GM18502 (cell line): Measurements from ENCODE around the gene TBC1D1.
A peak's percentile ranks its signal among the peaks of the same experiment; 100 is the strongest.

Source experiments
- ATAC-seq: cut with Tn5 transposase; IDR thresholded peaks from one replicate; pipeline ENCODE4 v1.9.1; 2021; ENCODE audit warnings: mild to moderate bottlenecking; ENCODE audit not compliant: unreplicated experiment, poor library complexity

Gene TBC1D1

DNA sequence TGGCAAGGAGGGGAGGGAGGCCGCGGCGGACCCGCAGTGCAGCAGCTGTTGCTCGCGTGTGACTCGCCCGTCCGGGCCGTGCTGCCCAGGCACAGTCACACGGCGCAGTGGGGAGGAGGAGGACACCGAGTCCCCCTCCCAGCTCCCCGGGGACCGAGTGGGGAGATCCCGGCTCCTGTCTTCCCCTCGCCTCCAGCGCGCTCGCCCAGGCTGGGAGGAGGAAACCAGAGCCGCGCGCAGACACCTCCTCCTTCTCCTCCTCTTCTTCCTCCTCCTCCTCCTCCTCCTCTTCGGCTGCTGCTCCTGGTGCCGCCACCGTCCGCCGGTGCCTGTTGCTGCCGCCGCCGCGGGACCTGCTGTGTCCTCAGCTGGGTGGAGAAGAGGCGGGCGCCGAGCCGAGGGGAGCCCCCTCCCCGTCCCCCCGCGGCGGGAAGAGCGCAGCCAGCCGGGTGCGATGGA is at the start of gene TBC1D1:
TSS of gene TBC1D1 (plus strand) at position 284 of the 459 bp plus-strand sequence. CDS start 11,012 bp downstream, outside the sequence.
- ATAC-seq: peak; percentile 26

GRCh38 chr4:37844204-37844603 is 46.7 kb upstream of the TBC1D1 start:
- ATAC-seq: no peak

DNA sequence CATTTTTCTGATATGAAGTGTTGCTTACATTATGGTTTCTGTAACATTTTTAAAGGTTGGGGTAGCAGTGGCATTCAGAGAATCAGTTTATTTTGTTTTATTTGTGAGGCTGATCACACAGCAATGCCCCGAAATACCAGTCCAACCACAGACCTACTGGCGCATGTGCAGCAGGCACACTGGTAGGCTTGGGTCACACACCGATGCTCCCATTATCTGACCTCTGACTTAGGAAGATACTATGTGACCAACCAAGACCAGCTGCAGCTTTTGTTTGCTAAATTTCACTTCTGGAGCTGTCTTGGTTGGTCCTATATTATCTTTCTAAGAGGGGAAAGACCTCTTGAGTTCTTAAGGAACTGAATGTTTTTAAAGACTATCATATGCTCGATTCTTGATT is 45.7 kb upstream of the TBC1D1 start:
- ATAC-seq: no peak

- ATAC-seq: no peak
Measured at GRCh38 chr4:37847311-37847884, 43.5 kb upstream of the TBC1D1 start.

DNA sequence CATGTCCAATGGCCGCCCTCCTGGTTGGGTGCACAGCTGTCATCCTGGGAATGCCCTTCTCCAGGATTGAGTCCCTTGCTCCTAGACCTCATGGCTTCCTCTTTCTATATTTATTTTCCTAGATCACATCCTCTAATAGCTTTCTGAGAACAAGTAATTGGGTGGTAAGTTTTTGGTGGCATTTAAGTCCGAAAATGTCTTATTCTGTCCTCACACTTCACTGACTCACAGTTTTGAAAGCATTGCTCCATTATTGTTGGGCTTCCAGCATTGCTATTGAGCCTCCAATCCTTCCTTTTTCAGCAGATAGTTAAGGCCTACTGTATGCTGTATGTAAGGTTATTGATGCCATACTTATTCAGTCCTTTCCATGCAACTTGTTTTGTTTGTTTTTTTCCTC is 38.5 kb upstream of the TBC1D1 start:
- no peak for ATAC-seq

- ATAC-seq: no peak
Measured at GRCh38 chr4:37858112-37858511, 32.8 kb upstream of the TBC1D1 start.

DNA sequence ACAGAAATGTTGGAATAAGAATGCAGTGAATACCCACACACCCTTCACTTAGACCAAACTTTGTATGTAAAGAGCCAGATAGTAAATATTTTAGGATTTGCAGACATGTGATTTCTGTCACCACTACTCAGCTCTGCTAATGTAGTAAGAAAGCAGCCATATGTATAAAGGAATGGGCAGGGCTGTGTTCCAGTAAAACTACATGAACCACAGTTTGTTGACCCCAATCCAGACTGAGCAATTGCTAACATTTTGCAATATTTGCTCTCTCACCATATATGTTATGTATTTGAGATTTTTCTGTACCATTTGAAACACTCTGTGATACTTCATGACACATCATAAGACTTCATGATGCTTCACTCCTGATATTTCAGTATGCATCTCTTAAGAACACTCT is 32.0 kb upstream of the TBC1D1 start:
- no peak for ATAC-seq

DNA sequence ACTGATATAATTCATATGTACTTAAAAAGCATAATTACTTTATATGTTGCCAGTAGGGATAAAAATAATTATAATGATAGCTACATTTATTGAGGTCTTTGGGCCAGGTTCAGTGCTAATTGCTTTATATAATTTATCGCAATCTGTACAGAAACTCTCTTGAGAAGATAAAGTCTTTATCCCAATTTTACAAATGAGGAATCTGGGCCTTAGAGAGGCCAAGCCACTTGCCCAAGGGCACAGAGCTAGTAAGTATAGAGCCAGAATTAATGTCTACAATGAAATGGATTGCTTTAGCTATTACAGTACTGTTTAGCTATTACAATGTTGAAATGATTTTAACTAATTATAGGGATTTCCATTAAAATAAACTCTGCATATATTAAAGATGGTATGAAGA is 30.6 kb upstream of the TBC1D1 start:
- ATAC-seq: no peak

GRCh38 chr4:37862961-37863360 is 27.9 kb upstream of the TBC1D1 start:
- no peak for ATAC-seq

GRCh38 chr4:37864786-37865185 is 26.1 kb upstream of the TBC1D1 start:
- no peak for ATAC-seq

DNA sequence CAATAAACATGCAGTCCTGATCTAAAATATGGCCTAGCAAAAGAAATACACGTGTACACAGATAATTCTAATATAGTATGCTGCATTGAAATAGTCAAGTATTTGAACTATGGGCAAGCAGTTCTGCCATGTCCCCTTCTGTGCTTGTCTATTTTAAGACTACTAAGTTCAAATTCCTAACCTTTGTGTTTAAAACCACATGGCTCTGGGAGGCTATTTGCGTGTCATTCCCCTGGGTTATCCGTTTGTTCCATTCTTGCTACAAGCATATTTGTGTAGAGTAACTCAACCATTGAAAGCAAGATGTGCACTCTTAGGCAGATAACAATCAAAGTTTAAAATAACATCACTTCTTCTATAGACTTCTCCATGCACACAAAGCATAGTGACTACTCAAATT is 25.4 kb upstream of the TBC1D1 start:
- no peak for ATAC-seq

DNA sequence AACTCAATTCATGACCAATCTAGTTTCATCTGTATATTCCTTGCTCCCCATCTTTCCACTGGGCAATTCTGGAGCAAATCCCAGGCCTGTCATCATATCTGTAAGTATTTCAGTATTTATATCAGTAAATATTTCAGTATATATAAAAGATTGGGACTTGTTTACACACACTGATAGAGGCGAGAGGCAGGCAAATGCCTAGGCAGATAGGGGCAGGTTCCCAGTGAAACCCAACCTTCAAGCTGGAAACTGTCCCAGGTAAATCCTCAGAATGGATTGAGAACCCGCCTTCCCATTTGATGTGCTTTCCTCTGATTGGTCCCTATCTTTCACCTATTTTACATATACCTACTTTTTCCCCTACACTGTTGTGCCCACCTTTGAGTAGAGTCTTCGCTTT is 23.8 kb upstream of the TBC1D1 start:
- ATAC-seq: no peak

DNA sequence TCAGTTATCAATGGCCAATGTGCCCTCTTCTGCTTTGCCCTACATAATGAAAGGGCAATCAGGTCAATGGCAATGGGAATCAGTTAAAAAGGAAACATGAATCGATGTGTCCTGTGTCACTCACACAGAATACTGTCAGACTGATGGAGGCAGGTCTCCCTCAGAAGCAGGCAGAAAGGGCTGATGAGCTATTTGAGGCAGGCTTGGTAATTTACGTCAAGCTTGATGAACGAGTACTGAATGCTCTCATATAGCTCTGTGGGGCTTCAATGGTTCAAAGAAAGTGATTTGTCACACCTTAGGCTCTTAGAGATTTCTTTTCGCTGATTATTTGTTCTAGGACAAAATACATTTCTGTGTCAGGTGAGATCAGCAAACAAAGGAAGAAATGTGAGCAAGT is 22.6 kb upstream of the TBC1D1 start:
- ATAC-seq: no peak

DNA sequence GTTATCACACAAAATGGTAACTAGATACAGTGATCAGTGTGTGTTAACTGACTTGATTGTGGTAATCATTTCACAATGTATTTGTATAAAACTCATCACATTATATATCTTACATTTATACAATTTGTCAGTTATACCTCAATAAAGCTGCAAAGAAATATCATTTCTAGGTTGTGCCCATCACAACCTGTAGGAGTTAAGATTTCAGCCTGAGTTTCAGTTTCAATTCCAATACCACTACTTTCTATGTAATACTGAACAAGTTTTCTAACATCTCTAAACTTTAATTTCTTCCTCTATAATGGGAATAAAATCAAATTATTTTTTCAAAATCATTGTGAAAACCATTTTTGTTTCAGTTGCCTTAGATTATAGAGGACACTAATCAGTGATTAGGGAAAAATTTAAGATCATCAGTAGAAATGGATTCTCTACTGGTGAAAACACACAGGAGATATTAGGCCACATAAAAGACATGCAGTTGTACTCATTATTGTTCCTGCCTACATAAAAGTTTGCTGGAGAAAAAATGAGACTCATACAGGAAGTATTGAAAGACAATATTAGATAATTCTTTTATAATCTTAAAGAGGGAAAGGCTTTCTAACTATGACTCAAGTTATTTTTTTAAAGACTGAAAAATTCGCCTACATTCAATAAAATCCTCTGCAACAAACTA is 18.4 kb upstream of the TBC1D1 start:
- ATAC-seq: peak; percentile 70

- ATAC-seq: no peak
Measured at GRCh38 chr4:37873386-37873785, 17.5 kb upstream of the TBC1D1 start.

DNA sequence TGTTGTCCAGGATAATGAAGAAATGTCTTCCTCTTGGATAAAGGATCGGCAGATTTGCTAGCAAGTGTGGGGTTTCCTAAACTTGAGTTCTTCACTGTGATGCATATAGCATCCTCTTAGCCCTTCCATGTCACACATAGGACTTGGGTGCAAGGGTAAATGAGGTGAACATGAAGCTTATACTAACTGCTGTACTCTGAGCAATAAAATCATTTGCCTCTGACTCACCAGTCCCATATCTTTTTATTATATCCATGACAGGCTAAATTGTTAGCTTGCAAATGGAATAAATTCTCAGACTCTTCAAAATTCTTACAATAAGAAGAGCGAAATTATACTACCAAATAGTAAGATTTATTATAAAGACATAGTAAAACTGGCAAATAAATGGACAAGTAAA is 14.7 kb upstream of the TBC1D1 start:
- no peak for ATAC-seq

DNA sequence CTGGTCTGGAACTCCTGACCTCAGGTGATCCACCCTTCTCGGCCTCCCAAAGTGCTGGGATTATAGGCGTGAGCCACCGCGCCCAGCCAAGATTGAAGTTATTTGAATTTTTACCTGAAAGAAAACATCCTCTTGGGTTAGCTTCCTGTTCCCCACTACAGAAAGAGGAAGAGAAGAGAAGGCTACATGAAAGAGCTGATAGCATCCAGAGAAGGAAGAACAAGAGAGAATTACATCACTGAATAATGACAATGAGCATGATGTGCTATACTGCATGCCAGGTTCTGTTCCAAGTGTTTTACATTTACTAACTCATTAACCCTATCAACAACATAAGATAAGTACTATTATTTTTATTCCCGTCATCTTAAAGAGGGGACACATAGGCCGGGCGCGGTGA is 11.5 kb upstream of the TBC1D1 start:
- ATAC-seq: no peak

DNA sequence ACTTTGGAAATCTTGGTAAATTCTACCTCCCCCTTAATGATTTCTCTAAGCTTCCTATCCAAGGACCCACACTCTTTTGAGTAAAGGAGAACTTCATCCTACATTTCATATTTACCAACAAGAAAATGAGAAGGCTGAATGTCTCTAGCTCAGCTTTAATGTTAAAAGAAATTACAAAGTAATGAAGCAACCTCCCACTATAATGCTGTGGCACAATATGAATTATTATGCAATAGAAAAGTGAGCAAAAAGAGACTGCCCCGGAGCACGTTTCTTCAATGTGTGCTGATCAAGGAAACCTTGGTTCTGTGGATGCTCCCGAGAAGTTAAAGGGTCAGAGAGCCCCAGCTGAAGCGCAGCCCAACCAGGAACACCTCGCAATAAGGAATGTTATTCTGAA is 9.1 kb upstream of the TBC1D1 start:
- no peak for ATAC-seq

GRCh38 chr4:37882665-37883296 is 8.1 kb upstream of the TBC1D1 start:
- ATAC-seq: no peak

- ATAC-seq: no peak
Measured at GRCh38 chr4:37884855-37885487, 5.9 kb upstream of the TBC1D1 start.

- ATAC-seq: peak; percentile 43
Measured at GRCh38 chr4:37885496-37885895, 5.4 kb upstream of the TBC1D1 start.
